ENCODE results near the gene BCL11A.

The BCL11A gene

DNA sequence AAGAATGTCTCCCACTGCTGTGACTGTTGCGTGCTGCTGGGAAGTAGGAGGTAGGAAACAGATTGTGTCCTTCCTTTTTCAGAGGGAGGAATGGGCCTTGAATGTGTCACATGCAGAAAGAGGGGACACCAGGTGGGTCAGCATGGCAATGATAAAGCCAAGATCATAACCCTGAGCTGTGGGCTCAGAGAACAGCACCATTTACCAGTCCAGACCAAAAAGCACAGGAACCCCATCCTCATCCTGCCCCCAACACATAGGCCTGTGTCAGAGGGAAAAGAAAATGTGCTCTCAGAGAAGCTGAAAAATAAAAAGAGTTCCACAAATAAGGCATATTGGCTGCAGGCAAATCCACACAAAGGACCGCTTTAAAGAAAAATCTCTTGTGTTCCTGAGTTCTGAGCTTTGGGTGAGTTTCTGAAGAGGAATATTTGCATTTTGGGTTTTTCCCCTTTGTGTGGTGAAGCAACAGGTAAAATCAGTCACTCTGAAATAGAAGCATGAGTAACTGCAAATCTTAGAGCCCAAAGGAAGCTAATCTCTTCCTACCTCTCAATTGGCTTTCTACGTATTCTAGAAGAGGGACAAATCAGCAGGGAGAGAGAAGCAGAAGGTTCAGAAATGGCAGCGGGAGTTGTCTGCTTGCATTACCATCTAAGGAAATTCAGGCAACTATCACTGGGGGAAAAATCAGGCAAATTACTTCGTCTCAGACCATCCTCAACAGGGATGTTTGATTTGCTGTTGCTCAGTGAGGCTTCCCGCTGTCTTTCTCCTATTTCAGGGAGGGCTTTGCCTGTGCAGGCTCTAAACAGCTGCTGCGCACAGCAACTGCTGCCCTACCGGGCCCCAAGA lies 106.8 kb downstream of the BCL11A start:
- Histone ChIP-seq H3K27me3 (replicated peaks; ENCODE audit: control insufficient read depth, insufficient read depth, low read length) (no peaks in the 10 kb centered on the region), H3K36me3 (ENCODE audit: control insufficient read depth, insufficient read depth, low read length) (no peaks in the 10 kb centered on the region), H3K4me3 (replicated peaks; ENCODE audit: low read depth, low read length) (peak overlapping the region; percentile 37)
- no peak for TF ChIP-seq CTCF (IDR thresholded peaks at IDR 0.05; ENCODE audit: insufficient read depth, low read length, poor library complexity, severe bottlenecking)
- peak; percentile 72 for DNase-seq (ENCODE audit: extremely low read depth, insufficient read length)

- Histone ChIP-seq H3K36me3 (ENCODE audit: control insufficient read depth, insufficient read depth, low read length) (no peaks in the 10 kb centered on the region), H3K27me3 (replicated peaks; ENCODE audit: control insufficient read depth, insufficient read depth, low read length) (no peaks in the 10 kb centered on the region), H3K4me3 (replicated peaks; ENCODE audit: low read depth, low read length) (no peak overlapping the region)
- TF ChIP-seq CTCF (IDR thresholded peaks at IDR 0.05; ENCODE audit: insufficient read depth, low read length, poor library complexity, severe bottlenecking): no peak
- no peak for DNase-seq (ENCODE audit: extremely low read depth, insufficient read length)
Observed at GRCh38 chr2:60445684-60446179, 107.7 kb downstream of the BCL11A start.

DNA sequence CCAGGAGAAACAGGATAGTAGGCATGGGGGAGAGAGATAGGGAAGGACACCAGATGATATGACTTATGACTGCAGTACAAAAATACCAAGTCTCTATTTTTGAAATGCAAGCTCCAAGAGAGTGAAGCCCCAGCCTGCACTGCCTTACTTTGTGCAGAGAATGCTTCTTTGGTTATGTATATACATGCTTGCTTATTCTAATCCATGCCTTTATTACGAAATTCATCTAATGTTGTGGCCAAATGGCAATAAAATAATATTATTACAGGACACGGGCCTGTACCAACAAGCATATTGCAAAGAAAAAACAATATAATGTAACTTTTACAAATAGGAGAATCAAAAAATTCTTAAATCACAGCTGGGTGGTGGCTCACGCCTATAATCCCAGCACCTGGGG lies 110.8 kb downstream of the BCL11A start:
- H3K27me3 ChIP-seq (replicated peaks; ENCODE audit: control insufficient read depth, insufficient read depth, low read length): no peaks in the 10 kb centered on the region
- H3K36me3 ChIP-seq (ENCODE audit: control insufficient read depth, insufficient read depth, low read length): no peaks in the 10 kb centered on the region
- H3K4me3 ChIP-seq (replicated peaks; ENCODE audit: low read depth, low read length): no peak overlapping the region
- TF ChIP-seq CTCF (IDR thresholded peaks at IDR 0.05; ENCODE audit: insufficient read depth, low read length, poor library complexity, severe bottlenecking): no peak
- no peak for DNase-seq (ENCODE audit: extremely low read depth, insufficient read length)

- H3K36me3 ChIP-seq (ENCODE audit: control insufficient read depth, insufficient read depth, low read length): no peaks in the 10 kb centered on the region
- no peak for TF ChIP-seq CTCF (IDR thresholded peaks at IDR 0.05; ENCODE audit: insufficient read depth, low read length, poor library complexity, severe bottlenecking)
- no peak overlapping the region for H3K4me3 ChIP-seq (replicated peaks; ENCODE audit: low read depth, low read length)
- no peak for DNase-seq (ENCODE audit: extremely low read depth, insufficient read length)
- H3K27me3 ChIP-seq (replicated peaks; ENCODE audit: control insufficient read depth, insufficient read depth, low read length): no peaks in the 10 kb centered on the region
Observed at GRCh38 chr2:60441800-60442199, 111.7 kb downstream of the BCL11A start.

DNA sequence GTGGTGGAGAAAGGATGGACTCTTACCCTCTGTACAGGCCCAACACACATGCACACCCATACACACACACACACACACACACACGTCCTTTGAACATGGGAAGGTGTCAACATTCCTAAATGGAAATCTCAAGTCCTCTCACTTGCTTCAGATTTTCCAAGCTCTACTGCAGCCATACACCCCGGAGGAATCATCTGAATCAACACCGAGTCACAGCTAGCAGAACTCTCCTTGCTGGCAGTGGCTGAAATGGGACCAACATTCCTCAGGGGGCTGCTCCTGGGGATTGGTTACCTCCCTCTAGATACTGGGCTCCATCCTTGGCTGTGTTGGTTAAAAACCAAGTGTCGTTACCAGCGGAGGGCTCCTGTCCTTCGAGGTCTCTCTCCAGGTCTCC lies 112.7 kb downstream of the BCL11A start:
- H3K27me3 ChIP-seq (replicated peaks; ENCODE audit: control insufficient read depth, insufficient read depth, low read length): no peaks in the 10 kb centered on the region
- H3K4me3 ChIP-seq (replicated peaks; ENCODE audit: low read depth, low read length): no peak overlapping the region
- no peak for DNase-seq (ENCODE audit: extremely low read depth, insufficient read length)
- TF ChIP-seq CTCF (IDR thresholded peaks at IDR 0.05; ENCODE audit: insufficient read depth, low read length, poor library complexity, severe bottlenecking): no peak
- no peaks in the 10 kb centered on the region for H3K36me3 ChIP-seq (ENCODE audit: control insufficient read depth, insufficient read depth, low read length)

Measured in GM06990 (cell line).